ENCODE data around the gene C15orf39.
A peak's percentile ranks its signal among the peaks of the same experiment; 100 is the strongest.
"Not testable (repeated sequence)": the region's sequence is repeated elsewhere in the genome, so short reads cannot be mapped to it uniquely, and the experiment has no call there.

Gene C15orf39

DNA sequence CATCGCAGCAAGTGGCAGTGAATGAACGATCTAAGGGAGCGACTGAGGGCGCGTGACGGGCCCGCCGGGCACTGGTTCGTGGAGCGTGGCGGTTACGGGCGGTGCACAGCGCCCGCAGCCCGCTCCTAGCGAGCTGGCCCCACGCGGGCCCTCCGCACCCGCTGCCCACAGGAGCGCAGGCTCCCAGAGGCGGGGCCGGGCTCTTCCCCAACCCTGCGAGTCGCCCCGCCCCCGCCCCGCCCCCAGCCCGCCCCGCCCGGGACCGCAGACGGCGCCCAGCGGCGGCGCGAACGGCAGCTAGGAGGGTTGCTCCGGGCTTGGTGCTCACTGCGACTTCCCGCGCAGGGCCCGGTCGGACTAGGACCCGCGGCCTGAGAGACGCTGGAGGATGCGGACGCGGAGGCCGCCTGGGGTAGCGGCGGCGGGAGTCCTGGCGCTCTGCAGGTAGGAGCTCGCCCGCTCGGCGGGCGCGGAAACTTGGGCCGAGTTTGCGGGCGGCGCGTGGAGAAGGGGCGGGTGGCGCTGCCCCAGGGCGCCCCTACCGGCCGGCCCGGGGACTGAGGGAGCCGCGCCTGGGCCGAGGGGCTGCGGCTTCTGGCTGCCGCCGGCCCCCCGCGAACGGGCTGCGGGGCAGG lies at the start of gene C15orf39:
Gene C15orf39 (plus strand): TSS at position 267 of the 635 bp plus-strand sequence. CDS start 4,167 bp downstream, outside the sequence.
- DNase-seq (ENCODE audit: low spot score) (peak; percentile 97), FAIRE-seq (no peak)

DNA sequence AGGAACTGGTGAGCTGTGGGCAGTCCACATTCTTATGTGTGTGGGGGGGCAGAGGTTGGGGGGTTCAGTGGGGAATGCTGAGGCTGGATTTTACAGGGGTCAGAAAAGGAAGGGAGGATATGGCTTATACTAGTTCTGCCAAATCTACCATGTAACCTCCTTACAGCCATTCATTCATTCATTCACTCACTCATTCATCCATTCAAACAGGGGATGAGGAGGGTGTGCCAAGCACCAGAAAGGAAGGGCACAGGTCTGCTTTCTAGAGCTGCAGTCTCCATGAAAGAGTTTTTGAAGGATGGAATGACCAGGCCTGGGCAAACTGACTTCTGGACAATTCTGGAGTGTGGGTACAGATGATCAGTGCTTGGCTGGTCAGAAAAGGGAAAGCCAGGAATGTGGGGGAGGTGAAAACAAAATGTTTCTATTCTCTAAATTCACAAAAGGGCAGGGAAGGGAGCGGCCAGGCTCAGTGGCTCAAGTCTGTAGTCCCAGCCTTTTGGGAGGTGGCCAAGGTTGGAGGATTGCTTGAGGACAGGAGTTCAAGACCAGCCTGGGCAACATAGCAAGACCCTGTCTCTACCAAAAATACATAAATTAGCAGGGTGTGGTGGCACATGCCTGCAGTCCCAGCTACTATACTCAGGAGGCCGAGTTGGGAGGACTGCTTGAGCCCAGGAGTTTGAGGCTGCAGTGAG lies 49.2 kb upstream of the C15orf39 start:
- FAIRE-seq (no peak), DNase-seq (ENCODE audit: low spot score) (no peak)

DNA sequence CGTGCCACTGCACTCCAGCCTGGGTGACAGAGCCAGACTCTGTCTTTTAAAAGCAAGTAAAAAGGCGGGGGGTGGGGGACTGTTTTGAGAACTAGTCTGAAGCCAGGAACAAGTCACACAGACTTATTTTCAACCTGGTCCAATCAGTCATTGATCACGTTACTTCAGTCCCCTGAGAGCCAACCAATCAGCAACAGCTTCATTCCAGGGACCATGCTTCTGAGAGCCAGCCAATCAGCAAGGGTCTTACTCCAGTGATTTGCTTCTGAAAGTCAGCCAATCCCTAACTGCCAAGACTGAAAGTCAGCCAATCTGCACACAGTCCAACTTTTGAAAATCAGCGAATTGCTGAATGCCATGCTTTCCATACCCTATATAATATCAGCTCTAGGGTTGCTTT lies 48.6 kb upstream of the C15orf39 start:
- no peak for FAIRE-seq

GRCh38 chr15:75153565-75154276 lies 48.0 kb upstream of the C15orf39 start:
- DNase-seq (ENCODE audit: low spot score) (no peak), FAIRE-seq (no peak)

More for the DNA sequence above, 48.6 kb upstream of the C15orf39 start:
- DNase-seq (ENCODE audit: low spot score), result no peak

DNA sequence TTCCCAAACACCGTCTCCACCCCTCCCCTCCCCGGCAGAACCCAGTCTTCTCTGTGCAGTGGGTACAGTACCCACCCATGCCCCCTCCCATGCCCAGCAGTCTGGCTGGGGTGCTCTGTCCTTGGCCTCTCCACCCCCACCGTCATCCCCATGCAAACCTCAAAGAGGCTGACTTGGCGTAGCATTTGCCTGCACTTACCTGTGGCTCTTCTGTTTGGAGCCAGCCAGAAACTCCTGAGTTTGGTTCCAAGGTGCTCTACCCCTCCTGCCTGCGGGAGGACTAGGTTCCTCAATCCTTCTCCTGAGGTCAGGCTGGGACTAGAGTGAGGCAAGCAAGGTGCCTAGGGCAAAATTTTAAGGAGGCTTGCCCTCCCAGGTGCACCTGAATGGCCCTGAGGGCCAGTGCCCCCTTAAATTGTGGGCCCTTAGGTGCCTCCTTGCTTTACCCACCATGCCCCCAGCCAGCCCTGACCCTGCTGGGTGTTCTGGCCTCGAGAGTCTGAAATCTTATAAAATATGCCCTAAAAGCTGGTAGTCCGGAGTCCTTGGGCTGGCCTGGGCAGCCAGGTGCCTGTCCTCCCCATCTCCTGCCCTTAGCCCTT lies 47.1 kb upstream of the C15orf39 start:
- FAIRE-seq (no peak), DNase-seq (ENCODE audit: low spot score) (no peak)

- DNase-seq (ENCODE audit: low spot score) (no peak), FAIRE-seq (no peak)
These were observed 45.1 kb upstream of the C15orf39 start for GRCh38 chr15:75156326-75157215.

DNA sequence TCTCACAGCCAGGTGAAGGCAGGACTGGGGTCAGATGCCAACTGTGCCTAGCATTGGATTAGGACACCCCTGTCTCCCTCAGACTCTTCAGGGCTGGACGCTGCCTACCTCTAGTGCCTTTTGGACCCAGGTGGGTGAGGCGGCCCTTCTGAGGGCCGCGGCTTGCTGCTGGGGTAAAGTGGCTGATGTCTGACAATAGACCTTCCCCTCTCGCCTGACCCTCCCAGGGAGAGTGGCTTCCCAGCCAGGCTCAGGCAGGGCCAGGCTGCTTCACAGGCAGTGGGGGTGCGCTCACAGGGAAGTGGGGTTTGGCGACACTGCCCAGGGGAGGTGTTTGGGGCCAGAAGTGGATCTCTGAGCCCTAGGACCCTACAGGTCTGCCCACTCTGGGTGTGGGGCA lies 43.3 kb upstream of the C15orf39 start:
- DNase-seq (ENCODE audit: low spot score) (no peak), FAIRE-seq (no peak)

DNA sequence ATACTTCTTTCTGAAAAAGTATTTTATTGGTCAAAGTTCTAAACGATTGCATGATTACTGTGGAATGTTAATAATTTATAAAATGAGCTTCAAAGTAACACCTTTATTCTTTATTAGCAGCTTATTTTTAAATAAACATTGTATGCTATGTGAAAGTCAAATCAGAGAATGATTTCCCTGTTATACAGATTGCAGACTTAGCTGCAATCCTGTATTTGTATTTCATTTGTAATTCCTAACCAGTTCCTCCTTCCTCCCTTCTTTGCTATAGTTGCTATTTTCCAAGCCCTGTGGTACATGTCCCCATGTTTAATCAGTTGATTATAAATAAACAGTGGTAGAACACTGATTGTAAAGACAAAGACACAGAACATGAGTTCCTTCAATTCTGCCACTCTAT lies 42.4 kb upstream of the C15orf39 start:
- DNase-seq (ENCODE audit: low spot score) (no peak), FAIRE-seq (no peak)

DNA sequence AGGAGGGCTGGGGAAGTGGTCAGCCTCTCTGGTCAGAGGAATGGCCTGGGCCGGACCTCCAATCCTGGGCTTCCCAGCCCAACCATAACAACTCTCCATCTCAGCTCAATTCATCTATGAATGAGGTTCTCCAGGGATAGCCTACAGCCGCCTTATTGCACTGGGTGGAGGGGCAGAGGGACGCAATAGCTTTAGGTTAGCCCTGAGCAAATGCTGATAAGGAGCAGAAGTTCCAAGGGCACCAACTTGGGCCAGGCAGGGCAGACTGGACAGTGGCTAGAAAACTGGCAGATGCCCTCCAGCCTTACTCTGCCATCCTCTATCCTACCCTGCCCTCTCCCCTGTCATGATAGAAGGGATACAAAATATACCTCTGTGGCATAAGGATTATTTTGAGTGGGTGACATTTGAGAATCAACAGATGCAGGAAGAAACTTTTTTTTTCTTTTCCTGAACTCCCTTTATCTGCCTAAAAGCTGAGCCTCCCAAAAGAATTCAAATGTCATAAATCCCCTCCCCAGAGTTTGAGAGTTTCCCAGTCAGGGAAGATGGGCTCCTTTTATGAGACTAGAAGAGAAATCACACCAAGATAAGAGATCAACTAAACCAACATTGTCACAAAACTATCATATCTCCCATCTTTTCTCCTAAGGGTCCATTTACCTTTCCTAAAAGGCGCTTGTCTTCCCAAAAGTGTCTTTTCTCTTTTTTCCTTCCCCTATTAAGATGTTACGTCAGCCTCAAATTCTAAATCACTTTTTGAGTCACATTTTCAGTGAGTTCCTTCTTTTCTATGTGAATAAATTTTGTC lies 40.4 kb upstream of the C15orf39 start:
- FAIRE-seq, result no peak
- no peak for DNase-seq (ENCODE audit: low spot score)

GRCh38 chr15:75161917-75162414 lies 39.7 kb upstream of the C15orf39 start:
- FAIRE-seq, result no peak
- no peak for DNase-seq (ENCODE audit: low spot score)

- no peak for FAIRE-seq
- DNase-seq (ENCODE audit: low spot score), result no peak
These were observed 38.5 kb upstream of the C15orf39 start for GRCh38 chr15:75163150-75163564.

- no peak for DNase-seq (ENCODE audit: low spot score)
- FAIRE-seq, result no peak
These were observed 36.9 kb upstream of the C15orf39 start for GRCh38 chr15:75164625-75165350.

DNA sequence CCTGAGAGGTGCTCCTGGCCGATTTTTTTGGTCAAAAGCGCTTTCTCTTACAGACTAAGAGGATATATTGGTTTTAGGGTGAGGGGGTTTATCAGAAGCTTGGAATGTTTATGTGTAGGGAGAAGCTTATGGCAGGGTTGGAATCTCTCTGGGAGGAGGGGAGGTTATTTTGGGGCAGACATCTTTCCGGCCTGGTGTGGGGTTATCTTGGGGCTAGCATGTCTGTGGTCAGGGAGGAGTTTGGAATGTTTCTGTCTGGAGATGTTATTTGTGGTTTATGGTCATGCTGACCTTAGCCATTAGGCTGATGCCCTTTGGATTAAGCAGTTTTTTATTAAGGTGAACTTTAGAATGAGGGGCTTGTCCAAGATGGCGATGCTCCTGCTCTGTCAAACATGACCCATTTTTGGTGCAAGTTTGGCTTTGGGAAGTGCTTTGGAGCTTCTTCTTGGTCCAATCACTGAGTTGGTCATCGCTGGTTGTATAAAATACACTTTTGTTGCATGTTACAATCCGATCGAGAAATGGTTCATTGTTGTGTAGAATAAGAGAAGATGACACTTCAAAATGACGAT lies 35.1 kb upstream of the C15orf39 start:
- not testable (repeated sequence) for DNase-seq (ENCODE audit: low spot score); FAIRE-seq

DNA sequence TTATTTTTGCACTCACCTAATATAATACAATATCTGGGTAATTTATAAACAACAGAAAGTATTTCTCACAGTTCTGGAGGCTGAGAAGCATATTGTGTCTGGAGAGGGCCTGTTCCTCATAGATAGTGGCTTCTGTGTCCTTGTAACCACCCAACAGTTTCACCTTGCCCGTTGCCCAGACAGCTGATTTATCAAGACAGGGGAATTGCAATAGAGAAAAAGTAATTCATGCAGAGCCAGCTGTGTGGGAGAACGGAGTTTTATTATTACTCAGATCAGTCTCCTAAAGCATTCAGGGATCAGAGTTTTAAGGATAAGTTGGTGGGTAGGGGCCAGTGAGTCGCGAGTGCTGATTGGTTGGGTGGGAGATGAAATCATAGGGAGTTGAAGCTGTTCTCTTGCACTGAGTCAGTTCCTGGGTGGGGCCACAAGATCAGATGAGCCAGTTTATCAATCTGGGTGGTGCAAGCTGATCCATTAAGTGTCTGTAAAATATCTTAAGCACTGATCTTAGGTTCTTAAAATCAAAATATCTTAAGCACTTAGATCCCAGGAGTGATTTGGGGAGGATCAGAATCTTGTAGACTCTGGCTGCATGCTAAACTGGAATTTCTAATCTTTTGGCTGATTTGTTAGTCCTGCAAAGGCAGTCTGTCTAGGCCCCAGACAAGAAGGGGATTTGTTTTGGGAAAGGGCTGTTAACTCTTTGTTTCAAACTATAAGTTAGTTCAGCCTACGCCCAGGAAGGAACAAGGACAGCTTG lies 33.9 kb upstream of the C15orf39 start:
- FAIRE-seq, result no peak
- DNase-seq (ENCODE audit: low spot score), result no peak

DNA sequence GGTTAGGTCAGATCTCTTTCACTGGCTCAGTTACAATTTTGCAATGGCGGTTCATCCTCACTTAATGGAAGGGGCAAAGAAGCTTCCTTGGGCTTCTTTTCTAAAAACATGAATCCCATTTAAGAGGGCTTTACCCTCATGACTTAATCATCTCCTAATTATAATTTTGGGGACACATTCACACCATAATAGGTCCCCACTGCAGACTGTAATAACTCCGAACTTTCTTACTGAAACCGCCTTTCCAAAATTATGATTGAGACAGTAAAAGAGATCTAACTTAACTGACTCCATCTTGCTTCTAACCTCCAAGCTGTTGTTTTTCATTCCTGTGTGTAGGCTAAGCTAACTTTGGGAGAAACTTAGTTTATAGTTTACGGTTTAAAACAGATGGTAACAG lies 33.3 kb upstream of the C15orf39 start:
- FAIRE-seq (no peak), DNase-seq (ENCODE audit: low spot score) (no peak)

DNA sequence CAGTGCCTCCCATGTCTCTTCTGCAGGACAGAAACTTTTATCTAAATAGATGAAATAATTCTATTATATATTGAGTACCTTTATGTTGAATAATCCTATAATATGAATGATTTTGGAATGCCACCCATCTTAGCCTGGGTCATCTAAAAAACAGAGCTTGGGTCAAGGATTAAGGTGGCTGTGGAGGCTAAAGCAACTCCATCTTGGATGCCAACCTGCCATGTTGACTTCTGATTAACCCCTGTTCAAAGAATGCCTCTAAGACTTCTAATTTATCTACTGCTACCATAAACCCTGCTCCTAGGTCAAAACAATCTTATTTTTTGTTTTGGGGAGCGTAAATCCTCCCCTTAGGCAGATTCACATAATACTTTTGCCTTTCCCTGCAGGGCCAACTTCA lies 31.5 kb upstream of the C15orf39 start:
- no peak for FAIRE-seq
- DNase-seq (ENCODE audit: low spot score), result no peak

DNA sequence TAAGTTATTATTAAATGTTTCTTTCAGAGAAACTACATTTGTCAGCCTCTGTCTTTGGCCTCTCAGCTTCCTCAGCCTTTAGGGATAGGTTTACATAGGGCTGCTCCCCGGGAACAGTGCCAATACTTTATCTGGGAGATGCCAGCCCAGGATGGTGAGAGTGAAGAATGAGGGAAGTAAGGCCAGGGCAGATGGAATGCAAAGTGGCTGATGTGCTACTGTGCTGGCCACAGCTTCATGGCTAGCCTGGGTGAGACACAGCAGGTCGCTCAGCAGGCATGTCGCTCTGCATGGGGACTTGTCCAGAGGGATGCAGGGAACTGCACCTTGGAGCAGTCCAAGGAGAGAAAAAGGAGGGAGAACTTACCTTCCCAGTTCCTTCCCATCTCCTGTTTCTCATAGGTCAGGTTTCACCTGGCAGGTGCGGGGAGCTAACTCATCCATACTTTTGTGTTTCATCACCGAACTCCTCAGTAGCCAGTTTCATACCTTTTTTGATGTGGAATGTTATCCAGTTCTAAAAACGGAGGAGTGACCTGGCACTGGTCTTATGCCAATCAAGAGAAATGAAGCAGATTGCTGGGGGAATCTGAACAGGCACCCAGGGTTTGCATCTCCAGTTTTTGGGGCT lies 30.9 kb upstream of the C15orf39 start:
- DNase-seq (ENCODE audit: low spot score), result no peak
- FAIRE-seq, result no peak

DNA sequence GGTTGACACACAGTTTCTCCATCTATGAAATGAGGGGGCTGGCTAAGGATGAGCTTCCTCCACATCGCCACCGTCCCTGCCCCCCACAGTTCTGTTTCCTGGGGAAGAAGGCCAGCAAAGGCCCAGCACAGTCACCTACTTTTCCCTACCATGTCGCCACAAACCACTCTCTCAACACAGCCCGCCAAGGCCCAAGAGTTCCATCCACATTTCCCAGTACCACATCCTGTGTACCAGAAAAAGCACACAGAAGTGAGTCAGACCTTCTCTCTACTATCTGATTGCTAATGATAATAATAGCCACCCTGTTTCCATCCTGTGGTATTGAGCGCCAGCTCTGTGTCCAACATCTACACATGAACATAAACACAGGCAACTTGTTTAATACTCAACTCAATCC lies 30.3 kb upstream of the C15orf39 start:
- DNase-seq (ENCODE audit: low spot score) (peak; percentile 55), FAIRE-seq (no peak)

All from urothelium cell line (cell line).